Kidney tubule cell (primary cell): ENCODE results near the gene RCC1.
"Not testable (repeated sequence)": the region's sequence is repeated elsewhere in the genome, so short reads cannot be mapped to it uniquely, and the experiment has no call there.

Experiments used
- DNase-seq: peaks from one replicate; pipeline ENCODE4 v3.0.0-alpha.2; 2018; ENCODE audit warnings: low spot score

Gene RCC1

GRCh38 chr1:28505406-28506187 is at the start of gene RCC1:
Gene RCC1 (plus strand): TSS chr1:28506043. CDS start chr1:28529867, 23,824 bp downstream.
- DNase-seq = peak; percentile 99

- peak; percentile 66 for DNase-seq
These were observed 49.8 kb upstream of the RCC1 start for GRCh38 chr1:28456078-28456477.

GRCh38 chr1:28457678-28458077 is 48.2 kb upstream of the RCC1 start:
- DNase-seq = no peak

- peak; percentile 39 for DNase-seq
These were observed 47.3 kb upstream of the RCC1 start for GRCh38 chr1:28458237-28459228.

GRCh38 chr1:28466226-28466778 is 39.5 kb upstream of the RCC1 start:
- no peak for DNase-seq

- DNase-seq = no peak
These were observed 35.7 kb upstream of the RCC1 start for GRCh38 chr1:28470146-28470545.

GRCh38 chr1:28479497-28479896 is 26.3 kb upstream of the RCC1 start:
- DNase-seq = not testable (repeated sequence)

- DNase-seq = no peak
These were observed 25.5 kb upstream of the RCC1 start for GRCh38 chr1:28480308-28480707.

- no peak for DNase-seq
These were observed 23.7 kb upstream of the RCC1 start for GRCh38 chr1:28482138-28482537.

GRCh38 chr1:28482702-28483101 is 23.1 kb upstream of the RCC1 start:
- no peak for DNase-seq

- DNase-seq = no peak
These were observed 11.1 kb upstream of the RCC1 start for GRCh38 chr1:28494737-28495136.

GRCh38 chr1:28499553-28499952 is 6.3 kb upstream of the RCC1 start:
- no peak for DNase-seq

- DNase-seq = no peak
These were observed 3.9 kb upstream of the RCC1 start for GRCh38 chr1:28501925-28502324.

- DNase-seq = no peak
These were observed 2.7 kb upstream of the RCC1 start for GRCh38 chr1:28503117-28503516.

- DNase-seq = no peak
These were observed 1.0 kb downstream of the RCC1 start for GRCh38 chr1:28506907-28507246.

- DNase-seq = peak; percentile 51
These were observed 1.4 kb downstream of the RCC1 start for GRCh38 chr1:28507247-28507645.

GRCh38 chr1:28507646-28508434 is 2.0 kb downstream of the RCC1 start:
- peak; percentile 32 for DNase-seq

GRCh38 chr1:28508435-28508754 is 2.6 kb downstream of the RCC1 start:
- peak; percentile 41 for DNase-seq

- DNase-seq = peak; percentile 53
These were observed 3.9 kb downstream of the RCC1 start for GRCh38 chr1:28509705-28510272.

GRCh38 chr1:28510273-28510969 is 4.6 kb downstream of the RCC1 start:
- DNase-seq = peak; percentile 76

- DNase-seq = peak; percentile 70
These were observed 5.2 kb downstream of the RCC1 start for GRCh38 chr1:28510970-28511440.
